Stimulated activated CD8-positive, alpha-beta memory T cell treated with anti-CD3 and anti-CD28 coated beads, Interleukin-12 subunit alpha, Interleukin-12 subunit beta, amount 100 ng/mL, for 4 hours (primary cell): Measurements from ENCODE around the gene NOP53.

Experiments used
- DNase-seq: peaks from one replicate; pipeline ENCODE4 v3.0.0-alpha.2; 2020; ENCODE audit warnings: low read depth

Gene NOP53

DNA sequence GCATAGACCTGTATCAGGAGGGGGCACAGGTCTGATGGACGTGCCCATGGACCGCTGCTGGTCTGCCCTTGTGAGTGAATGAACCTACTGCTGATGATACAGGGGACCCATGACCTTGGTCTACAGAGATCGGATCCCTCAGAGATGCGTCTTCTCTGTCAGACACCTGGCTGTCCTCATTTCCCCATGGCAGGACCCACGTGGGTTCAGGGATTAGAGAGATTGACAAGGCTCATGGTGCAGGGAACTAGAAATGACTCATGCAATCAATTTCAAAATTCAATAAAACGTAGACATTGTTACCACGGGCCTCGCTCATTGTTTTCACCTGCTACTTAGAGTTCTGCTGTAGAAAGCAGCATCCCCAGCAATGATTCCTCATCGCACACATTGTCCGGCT is 60.0 kb downstream of the NOP53 start:
- no peak for DNase-seq

DNA sequence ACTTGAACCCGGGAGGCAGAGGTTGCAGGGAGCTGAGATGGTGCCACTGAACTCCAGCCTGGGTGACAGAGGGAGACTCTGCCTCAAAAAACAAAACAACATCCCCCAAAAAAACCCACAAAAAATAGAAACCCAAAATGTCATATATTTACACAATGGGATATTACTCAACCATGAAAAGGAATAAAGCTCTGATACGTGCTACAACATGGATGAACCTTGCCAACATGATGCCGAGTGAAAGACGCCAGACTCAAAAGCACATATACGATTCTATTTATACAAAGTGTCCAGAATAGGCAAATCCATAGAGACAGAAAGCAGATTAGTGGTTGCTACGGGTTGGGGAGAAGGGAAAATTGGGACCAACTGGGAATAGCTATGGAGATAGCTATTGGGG is 61.1 kb downstream of the NOP53 start:
- DNase-seq: no peak
